Measurements from ENCODE around the gene GRK5. TPM values are rescaled to one million over a fixed set of nuclear protein-coding genes. Genes with fewer than 3 reads are reported as not detected.

Gene GRK5
- total and polyA plus RNA-seq, 9 of the 15 experiments (the other 6 are each of a cell fraction or from before 2014, with no cell fraction given), result 0.46 to 0.83 (median 0.67) TPM; not detected in 2

DNA sequence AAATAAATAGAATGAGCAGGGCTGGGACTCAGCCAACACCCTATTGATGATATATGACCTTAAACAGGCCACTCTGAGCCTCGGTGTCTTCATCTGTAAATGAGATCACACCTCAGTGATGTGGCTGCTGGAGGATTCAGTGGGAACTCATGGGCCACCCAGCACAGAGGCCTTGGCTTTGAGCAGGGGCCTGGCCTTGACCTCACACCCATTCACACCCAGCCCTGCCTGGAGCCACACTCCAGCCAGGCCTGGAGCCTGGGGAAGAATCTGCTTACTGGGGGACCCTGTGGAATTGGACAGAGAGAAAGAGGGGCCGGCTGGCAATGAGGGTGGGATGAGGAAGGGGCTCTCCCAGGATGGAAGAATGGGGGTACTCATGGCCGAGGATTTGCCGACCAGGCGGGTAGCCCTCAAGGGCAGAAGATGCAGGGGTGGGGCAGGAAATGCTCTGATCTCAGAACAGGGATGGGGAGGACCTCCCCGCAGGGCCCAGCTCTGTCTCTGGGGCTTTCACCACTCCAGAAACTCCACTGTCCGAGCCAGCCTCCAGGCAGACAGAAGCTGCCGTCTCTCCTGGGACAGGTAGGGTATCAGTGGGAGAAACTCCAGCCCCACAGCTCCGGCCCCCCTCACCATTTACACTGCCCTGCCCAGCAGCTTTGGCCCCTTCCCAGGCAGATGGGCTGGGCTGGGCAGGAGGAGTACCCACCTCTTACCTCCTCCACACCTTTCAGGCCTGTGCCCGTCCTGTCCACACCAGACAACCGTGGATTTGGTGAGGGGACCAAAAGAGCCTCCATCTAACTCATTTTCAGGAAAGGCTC lies 253.2 kb downstream of the GRK5 start:
- no peak overlapping the region for H3K4me2 ChIP-seq (ENCODE audit: insufficient read depth, low read length)
- intact Hi-C loops (cut with micrococcal nuclease) (no loop called here), in situ Hi-C loops (cut with MboI) (no loop called here)
- no peak overlapping the region for H2AFZ ChIP-seq (ENCODE audit: low read depth, low read length)
- no peak overlapping the region for H3K27ac ChIP-seq (ENCODE audit: extremely low read depth, low read depth, low read length)
- ATAC-seq (no peak), DNase-seq (ENCODE audit: extremely low read depth in 1 of 4, low spot score in 3 of 4) (no peak), FAIRE-seq (no peak)
- H3K9ac ChIP-seq (ENCODE audit: insufficient read depth in 1 of 2, low read depth in 2 of 2, low read length in 2 of 2), result no peak overlapping the region
- no peaks in the 10 kb centered on the region for H3K36me3 ChIP-seq (ENCODE audit: control insufficient read depth, insufficient read depth, low read length)
- no peaks in the 10 kb centered on the region for H4K20me1 ChIP-seq (replicated peaks; ENCODE audit: control insufficient read depth, insufficient read depth, low read length)
- ChIA-PET CTCF (ENCODE audit: low intra/inter-chr PET ratio) (no interaction called here), POLR2A (interaction anchor here (0.6 to 0.8 kb wide), 2 partner anchors 16 to 79 kb away, joined by 3 to 5 read pairs; no protein-coding TSS in a partner anchor)
- peaks cover 0 to 21% of the 10 kb centered on the region in 2 experiments; a peak in 4 of 5 replicates for H3K27me3 ChIP-seq (ENCODE audit: control insufficient read depth in 2 of 2, insufficient read depth in 2 of 2, low read length in 2 of 2)
- WGBS (ENCODE audit: insufficient coverage, low coverage, missing lambda C conversion rate), result 2% methylated on average over 5 of the region's 11 CpGs
- H3K4me1 ChIP-seq (replicated peaks in 1 of 2; ENCODE audit: control insufficient read depth in 2 of 2, insufficient read depth in 2 of 2, low read length in 2 of 2), result peaks cover 0 to 4% of the 10 kb centered on the region in 2 experiments; a peak in 1 of 5 replicates
- H3K9me1 ChIP-seq (ENCODE audit: control insufficient read depth, insufficient read depth, low read length), result no peaks in the 10 kb centered on the region
- no peaks in the 10 kb centered on the region for H3K9me3 ChIP-seq (replicated peaks; ENCODE audit: control insufficient read depth, insufficient read depth, low read depth, low read length)
- no peaks in the 10 kb centered on the region for H3K79me2 ChIP-seq (ENCODE audit: control insufficient read depth, insufficient read depth, low read length)
- no peak overlapping the region for H3K4me3 ChIP-seq
- BruUV-seq (replicated peaks), result no TSS peak
- TF ChIP-seq NFE2L1 (tag; IDR thresholded peaks at IDR 0.05; ENCODE audit: borderline replicate concordance, low read depth) (no peak), CAMTA2 (CRISPR knock-in tag; conservative IDR thresholded peaks at IDR 0.05) (no peak), SIRT6 (IDR thresholded peaks at IDR 0.05; ENCODE audit: low read depth, low read length) (no peak), LARP7 (IDR thresholded peaks at IDR 0.05) (no peak), CREM (IDR thresholded peaks at IDR 0.05; ENCODE audit: low read depth) (no peak), PHF20 (IDR thresholded peaks at IDR 0.05; ENCODE audit: partially characterized antibody) (no peak)
- TF ChIP-seq, protein P1, sequence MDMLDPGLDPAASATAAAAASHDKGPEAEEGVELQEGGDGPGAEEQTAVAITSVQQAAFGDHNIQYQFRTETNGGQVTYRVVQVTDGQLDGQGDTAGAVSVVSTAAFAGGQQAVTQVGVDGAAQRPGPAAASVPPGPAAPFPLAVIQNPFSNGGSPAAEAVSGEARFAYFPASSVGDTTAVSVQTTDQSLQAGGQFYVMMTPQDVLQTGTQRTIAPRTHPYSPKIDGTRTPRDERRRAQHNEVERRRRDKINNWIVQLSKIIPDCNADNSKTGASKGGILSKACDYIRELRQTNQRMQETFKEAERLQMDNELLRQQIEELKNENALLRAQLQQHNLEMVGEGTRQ (CRISPR knock-in tag; IDR thresholded peaks at IDR 0.05), result no peak
- TF ChIP-seq, protein P2, sequence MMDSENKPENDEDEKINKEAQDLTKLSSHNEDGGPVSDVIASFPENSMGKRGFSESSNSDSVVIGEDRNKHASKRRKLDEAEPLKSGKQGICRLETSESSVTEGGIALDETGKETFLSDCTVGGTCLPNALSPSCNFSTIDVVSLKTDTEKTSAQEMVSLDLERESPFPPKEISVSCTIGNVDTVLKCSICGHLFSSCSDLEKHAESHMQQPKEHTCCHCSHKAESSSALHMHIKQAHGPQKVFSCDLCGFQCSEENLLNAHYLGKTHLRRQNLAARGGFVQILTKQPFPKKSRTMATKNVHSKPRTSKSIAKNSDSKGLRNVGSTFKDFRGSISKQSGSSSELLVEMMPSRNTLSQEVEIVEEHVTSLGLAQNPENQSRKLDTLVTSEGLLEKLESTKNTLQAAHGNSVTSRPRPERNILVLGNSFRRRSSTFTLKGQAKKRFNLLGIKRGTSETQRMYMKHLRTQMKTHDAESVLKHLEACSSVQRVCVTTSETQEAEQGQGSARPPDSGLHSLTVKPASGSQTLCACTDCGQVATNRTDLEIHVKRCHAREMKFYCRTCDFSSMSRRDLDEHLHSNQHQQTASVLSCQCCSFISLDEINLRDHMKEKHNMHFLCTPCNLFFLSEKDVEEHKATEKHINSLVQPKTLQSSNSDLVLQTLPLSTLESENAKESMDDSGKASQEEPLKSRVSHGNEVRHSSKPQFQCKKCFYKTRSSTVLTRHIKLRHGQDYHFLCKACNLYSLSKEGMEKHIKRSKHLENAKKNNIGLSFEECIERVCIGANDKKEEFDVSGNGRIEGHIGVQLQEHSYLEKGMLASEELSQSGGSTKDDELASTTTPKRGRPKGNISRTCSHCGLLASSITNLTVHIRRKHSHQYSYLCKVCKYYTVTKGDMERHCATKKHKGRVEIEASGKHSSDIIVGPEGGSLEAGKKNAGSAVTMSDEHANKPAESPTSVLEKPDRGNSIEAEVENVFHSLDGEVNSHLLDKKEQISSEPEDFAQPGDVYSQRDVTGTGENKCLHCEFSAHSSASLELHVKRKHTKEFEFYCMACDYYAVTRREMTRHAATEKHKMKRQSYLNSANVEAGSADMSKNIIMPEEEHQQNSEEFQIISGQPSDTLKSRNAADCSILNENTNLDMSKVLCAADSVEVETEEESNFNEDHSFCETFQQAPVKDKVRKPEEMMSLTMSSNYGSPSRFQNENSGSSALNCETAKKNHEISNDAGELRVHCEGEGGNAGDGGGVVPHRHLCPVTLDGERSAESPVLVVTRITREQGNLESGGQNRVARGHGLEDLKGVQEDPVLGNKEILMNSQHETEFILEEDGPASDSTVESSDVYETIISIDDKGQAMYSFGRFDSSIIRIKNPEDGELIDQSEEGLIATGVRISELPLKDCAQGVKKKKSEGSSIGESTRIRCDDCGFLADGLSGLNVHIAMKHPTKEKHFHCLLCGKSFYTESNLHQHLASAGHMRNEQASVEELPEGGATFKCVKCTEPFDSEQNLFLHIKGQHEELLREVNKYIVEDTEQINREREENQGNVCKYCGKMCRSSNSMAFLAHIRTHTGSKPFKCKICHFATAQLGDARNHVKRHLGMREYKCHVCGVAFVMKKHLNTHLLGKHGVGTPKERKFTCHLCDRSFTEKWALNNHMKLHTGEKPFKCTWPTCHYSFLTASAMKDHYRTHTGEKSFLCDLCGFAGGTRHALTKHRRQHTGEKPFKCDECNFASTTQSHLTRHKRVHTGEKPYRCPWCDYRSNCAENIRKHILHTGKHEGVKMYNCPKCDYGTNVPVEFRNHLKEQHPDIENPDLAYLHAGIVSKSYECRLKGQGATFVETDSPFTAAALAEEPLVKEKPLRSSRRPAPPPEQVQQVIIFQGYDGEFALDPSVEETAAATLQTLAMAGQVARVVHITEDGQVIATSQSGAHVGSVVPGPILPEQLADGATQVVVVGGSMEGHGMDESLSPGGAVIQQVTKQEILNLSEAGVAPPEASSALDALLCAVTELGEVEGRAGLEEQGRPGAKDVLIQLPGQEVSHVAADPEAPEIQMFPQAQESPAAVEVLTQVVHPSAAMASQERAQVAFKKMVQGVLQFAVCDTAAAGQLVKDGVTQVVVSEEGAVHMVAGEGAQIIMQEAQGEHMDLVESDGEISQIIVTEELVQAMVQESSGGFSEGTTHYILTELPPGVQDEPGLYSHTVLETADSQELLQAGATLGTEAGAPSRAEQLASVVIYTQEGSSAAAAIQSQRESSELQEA (IDR thresholded peaks at IDR 0.05; ENCODE audit: low read depth), result no peak
- TF ChIP-seq, protein P3, sequence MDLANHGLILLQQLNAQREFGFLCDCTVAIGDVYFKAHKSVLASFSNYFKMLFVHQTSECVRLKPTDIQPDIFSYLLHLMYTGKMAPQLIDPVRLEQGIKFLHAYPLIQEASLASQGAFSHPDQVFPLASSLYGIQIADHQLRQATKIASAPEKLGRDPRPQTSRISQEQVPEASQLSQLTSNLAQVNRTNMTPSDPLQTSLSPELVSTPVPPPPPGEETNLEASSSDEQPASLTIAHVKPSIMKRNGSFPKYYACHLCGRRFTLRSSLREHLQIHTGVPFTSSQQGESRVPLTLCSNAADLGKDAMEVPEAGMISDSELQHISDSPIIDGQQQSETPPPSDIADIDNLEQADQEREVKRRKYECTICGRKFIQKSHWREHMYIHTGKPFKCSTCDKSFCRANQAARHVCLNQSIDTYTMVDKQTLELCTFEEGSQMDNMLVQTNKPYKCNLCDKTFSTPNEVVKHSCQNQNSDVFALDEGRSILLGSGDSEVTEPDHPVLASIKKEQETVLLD (IDR thresholded peaks at IDR 0.05), result no peak

Measured in K562 (cell line).